ENCODE measurements around the gene PLA2G6.

DNA sequence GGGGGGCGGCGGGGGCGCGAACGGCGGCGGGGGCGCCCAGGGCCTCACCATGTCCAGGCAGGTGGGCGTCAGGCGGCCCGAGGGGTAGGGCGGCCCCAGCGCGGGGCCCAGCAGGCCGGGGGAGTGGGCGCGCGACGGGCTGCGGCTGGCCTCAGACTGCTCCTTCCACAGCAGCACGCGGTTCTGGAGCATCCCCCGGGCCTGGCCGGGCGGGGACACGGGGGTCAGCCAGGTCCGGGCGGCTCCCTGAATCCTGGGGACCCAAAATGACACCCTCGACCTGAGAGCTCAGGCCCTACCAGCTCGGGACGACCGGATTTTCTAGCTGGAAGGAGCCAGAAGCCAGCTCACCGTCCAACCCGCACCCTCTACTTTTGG lies 92.2 kb downstream of the PLA2G6 start:
- no peak for TF ChIP-seq EZH2 (IDR thresholded peaks at IDR 0.05; ENCODE audit: insufficient read depth, poor library complexity, severe bottlenecking)
- TF ChIP-seq EZH2phosphoT487 (IDR thresholded peaks at IDR 0.05; ENCODE audit: insufficient read depth, low read depth) = no peak

Data from GM23248 (cell line).